Measurements from ENCODE around the gene SMIM32.

Gene SMIM32

DNA sequence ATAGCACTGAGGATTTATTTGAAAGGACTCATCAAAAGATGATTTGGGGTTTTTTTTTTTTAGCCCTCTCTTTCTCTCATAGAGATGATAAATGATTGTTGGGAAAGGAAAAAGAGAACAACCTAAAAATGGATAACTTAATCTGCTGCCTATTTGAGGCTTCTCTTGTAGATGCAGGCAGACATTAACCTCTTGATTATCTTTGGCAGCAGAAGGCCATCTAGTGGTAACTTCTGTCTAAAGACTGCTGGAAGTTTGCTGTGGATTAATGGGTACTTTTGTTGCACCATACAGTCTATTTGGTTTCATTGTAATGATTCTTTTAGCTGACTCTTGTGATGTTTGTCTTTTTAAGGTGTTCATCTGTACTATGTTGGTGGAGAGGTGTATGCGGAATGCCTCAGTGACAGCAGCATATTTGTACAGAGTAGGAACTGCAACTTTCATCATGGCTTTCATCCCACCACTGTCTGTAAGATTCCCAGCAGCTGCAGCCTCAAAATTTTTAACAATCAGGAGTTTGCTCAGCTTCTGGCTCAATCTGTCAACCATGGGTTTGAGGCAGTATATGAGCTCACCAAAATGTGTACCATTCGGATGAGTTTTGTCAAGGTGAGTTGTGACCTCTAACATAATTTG lies 18.8 kb downstream of the SMIM32 start:
- no peak for TF ChIP-seq POLR2AphosphoS5 (IDR thresholded peaks at IDR 0.05; ENCODE audit: low read depth, low read length)
- TF ChIP-seq TAF1 (IDR thresholded peaks at IDR 0.05; ENCODE audit: borderline replicate concordance, insufficient read depth, low read length) = no peak
- TF ChIP-seq SIN3A (IDR thresholded peaks at IDR 0.05; ENCODE audit: borderline replicate concordance, insufficient read depth, low read length) = no peak

DNA sequence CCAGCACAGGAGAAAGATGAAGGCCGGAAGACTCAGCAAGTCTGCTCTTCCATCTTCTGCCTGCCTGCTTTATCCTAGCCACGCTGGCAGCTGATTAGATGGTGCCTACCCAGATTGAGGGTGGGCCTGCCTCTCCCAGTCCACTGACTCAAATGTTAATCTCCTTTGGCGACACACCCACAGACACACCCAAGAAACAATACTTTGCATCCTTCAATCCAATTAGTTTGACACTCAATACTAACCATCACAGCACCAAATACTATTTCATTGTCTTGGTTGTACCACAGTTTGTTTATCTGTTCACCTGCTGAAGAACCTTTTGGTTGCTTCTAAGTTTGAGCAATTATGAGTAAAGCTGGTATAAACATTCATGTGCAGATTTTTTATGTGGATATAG lies 23.7 kb downstream of the SMIM32 start:
- TF ChIP-seq POLR2AphosphoS5 (IDR thresholded peaks at IDR 0.05; ENCODE audit: low read depth, low read length) = no peak
- no peak for TF ChIP-seq TAF1 (IDR thresholded peaks at IDR 0.05; ENCODE audit: borderline replicate concordance, insufficient read depth, low read length)
- TF ChIP-seq, protein P1, sequence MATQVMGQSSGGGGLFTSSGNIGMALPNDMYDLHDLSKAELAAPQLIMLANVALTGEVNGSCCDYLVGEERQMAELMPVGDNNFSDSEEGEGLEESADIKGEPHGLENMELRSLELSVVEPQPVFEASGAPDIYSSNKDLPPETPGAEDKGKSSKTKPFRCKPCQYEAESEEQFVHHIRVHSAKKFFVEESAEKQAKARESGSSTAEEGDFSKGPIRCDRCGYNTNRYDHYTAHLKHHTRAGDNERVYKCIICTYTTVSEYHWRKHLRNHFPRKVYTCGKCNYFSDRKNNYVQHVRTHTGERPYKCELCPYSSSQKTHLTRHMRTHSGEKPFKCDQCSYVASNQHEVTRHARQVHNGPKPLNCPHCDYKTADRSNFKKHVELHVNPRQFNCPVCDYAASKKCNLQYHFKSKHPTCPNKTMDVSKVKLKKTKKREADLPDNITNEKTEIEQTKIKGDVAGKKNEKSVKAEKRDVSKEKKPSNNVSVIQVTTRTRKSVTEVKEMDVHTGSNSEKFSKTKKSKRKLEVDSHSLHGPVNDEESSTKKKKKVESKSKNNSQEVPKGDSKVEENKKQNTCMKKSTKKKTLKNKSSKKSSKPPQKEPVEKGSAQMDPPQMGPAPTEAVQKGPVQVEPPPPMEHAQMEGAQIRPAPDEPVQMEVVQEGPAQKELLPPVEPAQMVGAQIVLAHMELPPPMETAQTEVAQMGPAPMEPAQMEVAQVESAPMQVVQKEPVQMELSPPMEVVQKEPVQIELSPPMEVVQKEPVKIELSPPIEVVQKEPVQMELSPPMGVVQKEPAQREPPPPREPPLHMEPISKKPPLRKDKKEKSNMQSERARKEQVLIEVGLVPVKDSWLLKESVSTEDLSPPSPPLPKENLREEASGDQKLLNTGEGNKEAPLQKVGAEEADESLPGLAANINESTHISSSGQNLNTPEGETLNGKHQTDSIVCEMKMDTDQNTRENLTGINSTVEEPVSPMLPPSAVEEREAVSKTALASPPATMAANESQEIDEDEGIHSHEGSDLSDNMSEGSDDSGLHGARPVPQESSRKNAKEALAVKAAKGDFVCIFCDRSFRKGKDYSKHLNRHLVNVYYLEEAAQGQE (IDR thresholded peaks at IDR 0.05; ENCODE audit: insufficient read depth in 1 of 2, low read depth in 2 of 2, low read length in 2 of 2) = no peak
- no peak for TF ChIP-seq SIN3A (IDR thresholded peaks at IDR 0.05; ENCODE audit: borderline replicate concordance, insufficient read depth, low read length)

DNA sequence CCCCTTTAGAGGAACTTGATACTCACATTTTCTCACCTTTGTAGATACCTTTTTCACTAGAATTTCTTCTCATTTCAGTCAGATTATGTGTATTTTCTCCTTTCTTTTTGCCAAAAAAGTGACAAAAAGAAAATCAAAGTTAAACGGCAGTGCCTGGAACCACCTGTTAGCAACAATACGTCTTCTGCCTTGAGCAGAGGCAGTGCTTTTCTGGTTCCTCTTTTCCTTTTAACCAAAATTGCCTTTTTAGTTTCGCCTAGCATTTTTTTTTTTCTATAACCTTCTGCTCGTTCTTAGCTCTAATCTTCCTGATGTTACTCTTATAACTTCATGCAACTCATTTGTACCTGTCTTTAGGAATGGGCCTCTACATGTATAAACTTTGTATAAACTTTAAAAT lies 26.1 kb downstream of the SMIM32 start:
- TF ChIP-seq SIN3A (IDR thresholded peaks at IDR 0.05; ENCODE audit: borderline replicate concordance, insufficient read depth, low read length) = no peak

DNA sequence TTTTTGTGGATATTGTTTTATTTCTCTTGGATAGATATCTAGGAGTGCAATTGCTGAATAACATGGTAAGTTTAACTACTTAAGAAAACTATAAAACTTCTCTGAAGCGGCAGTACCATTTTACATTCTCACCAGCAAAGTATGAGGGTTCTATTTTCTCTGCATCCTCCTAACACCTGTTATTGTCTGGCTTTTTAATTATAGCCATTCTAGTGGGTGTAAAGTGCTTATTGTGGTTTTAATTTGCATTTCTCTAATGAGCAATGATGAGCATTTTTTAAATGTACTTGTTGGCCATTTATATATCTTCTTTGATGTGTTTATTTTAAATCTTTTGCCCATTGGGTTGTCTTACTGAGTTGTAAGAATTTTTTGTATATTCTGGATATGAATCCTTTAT lies 28.7 kb downstream of the SMIM32 start:
- TF ChIP-seq POLR2AphosphoS5 (IDR thresholded peaks at IDR 0.05; ENCODE audit: low read depth, low read length) (no peak), SIN3A (IDR thresholded peaks at IDR 0.05; ENCODE audit: borderline replicate concordance, insufficient read depth, low read length) (no peak), FOXP2 (optimal IDR thresholded peaks at IDR 0.05; ENCODE audit: borderline replicate concordance, extremely low read depth, extremely low read length, insufficient read depth) (no peak), TAF1 (IDR thresholded peaks at IDR 0.05; ENCODE audit: borderline replicate concordance, insufficient read depth, low read length) (no peak)
- TF ChIP-seq, protein P1 (IDR thresholded peaks at IDR 0.05; ENCODE audit: insufficient read depth in 1 of 2, low read depth in 2 of 2, low read length in 2 of 2) = no peak

DNA sequence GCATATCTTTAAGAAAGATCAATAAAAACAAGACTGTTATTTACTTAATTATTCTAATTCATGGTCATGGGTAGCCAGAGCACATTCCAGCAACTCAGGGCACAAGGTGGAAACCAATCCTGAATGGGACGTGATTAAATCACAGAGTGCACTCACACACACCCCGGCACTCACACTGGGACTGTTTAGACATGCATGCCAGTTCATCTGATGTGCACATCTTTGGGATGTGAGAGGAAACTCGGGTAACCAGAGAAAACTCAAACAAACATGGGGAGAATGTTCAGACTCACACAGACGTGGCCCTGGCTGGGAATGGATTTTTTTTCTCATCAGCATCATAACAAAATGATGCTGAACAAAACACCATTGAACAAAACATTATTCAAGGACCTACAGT lies 31.0 kb downstream of the SMIM32 start:
- TF ChIP-seq FOXP2 (optimal IDR thresholded peaks at IDR 0.05; ENCODE audit: borderline replicate concordance, extremely low read depth, extremely low read length, insufficient read depth) (no peak), POLR2AphosphoS5 (IDR thresholded peaks at IDR 0.05; ENCODE audit: low read depth, low read length) (no peak), TAF1 (IDR thresholded peaks at IDR 0.05; ENCODE audit: borderline replicate concordance, insufficient read depth, low read length) (no peak), SIN3A (IDR thresholded peaks at IDR 0.05; ENCODE audit: borderline replicate concordance, insufficient read depth, low read length) (no peak)
- TF ChIP-seq, protein P1 (IDR thresholded peaks at IDR 0.05; ENCODE audit: insufficient read depth in 1 of 2, low read depth in 2 of 2, low read length in 2 of 2) = no peak

DNA sequence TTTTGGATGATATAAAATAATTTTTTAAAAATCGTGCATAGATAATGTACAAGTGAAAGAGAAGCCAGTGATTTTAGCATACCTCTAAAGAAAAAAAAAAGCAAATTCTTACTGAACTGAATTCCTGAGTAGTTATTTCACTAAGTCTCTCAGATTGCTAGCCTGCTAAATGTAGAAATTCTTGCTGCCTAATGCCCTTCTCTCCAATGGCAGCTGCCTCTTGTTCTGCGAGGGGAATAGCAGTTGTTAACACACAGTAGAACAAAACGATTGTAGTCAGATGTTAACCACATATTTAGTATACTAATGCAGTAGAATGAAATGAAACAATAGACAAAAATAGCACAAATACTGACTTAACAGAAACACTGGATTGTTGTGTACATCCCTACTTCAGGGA lies 33.5 kb downstream of the SMIM32 start:
- TF ChIP-seq FOXP2 (optimal IDR thresholded peaks at IDR 0.05; ENCODE audit: borderline replicate concordance, extremely low read depth, extremely low read length, insufficient read depth) (no peak), SIN3A (IDR thresholded peaks at IDR 0.05; ENCODE audit: borderline replicate concordance, insufficient read depth, low read length) (no peak), TAF1 (IDR thresholded peaks at IDR 0.05; ENCODE audit: borderline replicate concordance, insufficient read depth, low read length) (no peak), POLR2AphosphoS5 (IDR thresholded peaks at IDR 0.05; ENCODE audit: low read depth, low read length) (no peak)
- TF ChIP-seq, protein P1 (IDR thresholded peaks at IDR 0.05; ENCODE audit: insufficient read depth in 1 of 2, low read depth in 2 of 2, low read length in 2 of 2) = no peak

Data from PFSK-1 (cell line).